ENCODE measurements around the gene ABCC1. TPM values are rescaled to one million over a fixed set of nuclear protein-coding genes. Genes with fewer than 3 reads are reported as not detected.

The ABCC1 gene
- polyA plus RNA-seq, 1 of the 3 experiments (the other 2 are of a cell fraction), result 23.7 TPM

DNA sequence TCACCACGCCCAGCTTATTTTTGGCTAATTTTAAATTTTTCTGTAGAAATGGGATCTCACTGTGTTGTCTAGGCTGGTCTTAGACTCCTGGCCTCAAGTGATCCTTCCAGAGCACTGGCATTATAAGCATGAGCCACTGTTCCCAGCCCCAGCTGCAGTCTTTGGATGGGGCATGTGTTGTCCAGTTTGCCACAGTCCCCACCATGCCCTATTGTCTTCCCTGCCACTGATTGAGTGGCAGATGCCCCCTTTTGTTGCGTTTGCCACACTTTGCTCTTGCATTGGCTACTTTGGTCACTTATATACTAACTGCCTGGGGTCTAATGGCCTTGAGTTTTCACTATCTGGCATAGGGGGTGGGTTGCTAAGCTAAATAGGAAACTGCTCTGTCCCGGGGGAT lies 60.8 kb downstream of the ABCC1 start (continued):
- TF ChIP-seq, protein P1, sequence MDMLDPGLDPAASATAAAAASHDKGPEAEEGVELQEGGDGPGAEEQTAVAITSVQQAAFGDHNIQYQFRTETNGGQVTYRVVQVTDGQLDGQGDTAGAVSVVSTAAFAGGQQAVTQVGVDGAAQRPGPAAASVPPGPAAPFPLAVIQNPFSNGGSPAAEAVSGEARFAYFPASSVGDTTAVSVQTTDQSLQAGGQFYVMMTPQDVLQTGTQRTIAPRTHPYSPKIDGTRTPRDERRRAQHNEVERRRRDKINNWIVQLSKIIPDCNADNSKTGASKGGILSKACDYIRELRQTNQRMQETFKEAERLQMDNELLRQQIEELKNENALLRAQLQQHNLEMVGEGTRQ (IDR thresholded peaks at IDR 0.05; ENCODE audit: borderline replicate concordance, low read depth, low read length), result no peak
- no peak for TF ChIP-seq JUND (IDR thresholded peaks at IDR 0.05)

DNA sequence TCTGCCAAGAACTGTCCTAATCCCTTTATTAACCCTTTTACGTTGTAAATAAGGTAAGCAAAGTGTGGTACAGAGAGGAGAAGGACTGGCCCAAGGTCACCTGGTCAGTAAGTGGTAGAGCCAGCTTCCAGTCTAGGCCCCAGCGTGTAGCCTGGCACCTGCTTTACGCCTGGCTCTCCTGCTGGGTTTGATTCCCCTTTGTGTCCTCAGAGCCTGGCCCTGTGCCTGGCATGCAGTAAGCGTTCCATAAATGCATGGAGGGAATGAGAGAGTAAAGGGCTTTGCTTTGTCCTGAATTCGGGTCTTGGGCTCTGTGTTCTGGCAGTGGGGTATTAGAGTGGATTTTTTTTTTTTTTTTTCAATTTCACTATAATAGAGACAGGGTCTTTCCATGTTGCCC lies 62.7 kb downstream of the ABCC1 start:
- no peak overlapping the region for H3K4me2 ChIP-seq
- H3K9me3 ChIP-seq, result no peaks in the 10 kb centered on the region
- peaks cover 15% of the 10 kb centered on the region for H3K79me2 ChIP-seq (ENCODE audit: insufficient read depth)
- no peaks in the 10 kb centered on the region for H4K20me1 ChIP-seq (ENCODE audit: insufficient read depth)
- H3K9ac ChIP-seq, result no peak overlapping the region
- ChIA-PET POLR2A (no interaction called here), CTCF (interaction anchor here (0.6 kb wide), 1 partner anchor 94 kb away, joined by 4 read pairs; no protein-coding TSS in a partner anchor)
- no peak overlapping the region for H2AFZ ChIP-seq (ENCODE audit: low read depth)
- no peak for TF ChIP-seq RCOR1 (IDR thresholded peaks at IDR 0.05; ENCODE audit: low read length)
- TF ChIP-seq, protein P2, sequence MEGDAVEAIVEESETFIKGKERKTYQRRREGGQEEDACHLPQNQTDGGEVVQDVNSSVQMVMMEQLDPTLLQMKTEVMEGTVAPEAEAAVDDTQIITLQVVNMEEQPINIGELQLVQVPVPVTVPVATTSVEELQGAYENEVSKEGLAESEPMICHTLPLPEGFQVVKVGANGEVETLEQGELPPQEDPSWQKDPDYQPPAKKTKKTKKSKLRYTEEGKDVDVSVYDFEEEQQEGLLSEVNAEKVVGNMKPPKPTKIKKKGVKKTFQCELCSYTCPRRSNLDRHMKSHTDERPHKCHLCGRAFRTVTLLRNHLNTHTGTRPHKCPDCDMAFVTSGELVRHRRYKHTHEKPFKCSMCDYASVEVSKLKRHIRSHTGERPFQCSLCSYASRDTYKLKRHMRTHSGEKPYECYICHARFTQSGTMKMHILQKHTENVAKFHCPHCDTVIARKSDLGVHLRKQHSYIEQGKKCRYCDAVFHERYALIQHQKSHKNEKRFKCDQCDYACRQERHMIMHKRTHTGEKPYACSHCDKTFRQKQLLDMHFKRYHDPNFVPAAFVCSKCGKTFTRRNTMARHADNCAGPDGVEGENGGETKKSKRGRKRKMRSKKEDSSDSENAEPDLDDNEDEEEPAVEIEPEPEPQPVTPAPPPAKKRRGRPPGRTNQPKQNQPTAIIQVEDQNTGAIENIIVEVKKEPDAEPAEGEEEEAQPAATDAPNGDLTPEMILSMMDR (IDR thresholded peaks at IDR 0.05), result no peak
- TF ChIP-seq RFX5 (IDR thresholded peaks at IDR 0.05; ENCODE audit: low read length), result no peak
- TF ChIP-seq FOXJ3 (CRISPR knock-in tag; IDR thresholded peaks at IDR 0.05), result no peak
- H3F3A ChIP-seq (replicated peaks; ENCODE audit: insufficient read depth), result no peaks in the 10 kb centered on the region
- WGBS (ENCODE audit: low lambda C conversion rate), result 99% methylated on average over 5 of the region's 5 CpGs
- H3K27ac ChIP-seq (ENCODE audit: low read depth in 2 of 2, low read length in 1 of 2), result no peak overlapping the region
- no peak overlapping the region for H3K4me3 ChIP-seq (ENCODE audit: low read depth in 2 of 2, low read length in 1 of 2)
- peaks cover 0 to 27% of the 10 kb centered on the region in 2 experiments for H3K36me3 ChIP-seq (replicated peaks in 1 of 2; ENCODE audit: control insufficient read depth in 1 of 2, insufficient read depth in 2 of 2, low read length in 1 of 2)
- no peaks in the 10 kb centered on the region for H3K27me3 ChIP-seq (ENCODE audit: insufficient read depth)
- no peaks in the 10 kb centered on the region for H3K4me1 ChIP-seq (ENCODE audit: control insufficient read depth in 1 of 2, insufficient read depth in 2 of 2, low read depth in 1 of 2, low read length in 1 of 2)
- DNase-seq, result no peak
- H3K9me2 ChIP-seq, result no peaks in the 10 kb centered on the region

DNA sequence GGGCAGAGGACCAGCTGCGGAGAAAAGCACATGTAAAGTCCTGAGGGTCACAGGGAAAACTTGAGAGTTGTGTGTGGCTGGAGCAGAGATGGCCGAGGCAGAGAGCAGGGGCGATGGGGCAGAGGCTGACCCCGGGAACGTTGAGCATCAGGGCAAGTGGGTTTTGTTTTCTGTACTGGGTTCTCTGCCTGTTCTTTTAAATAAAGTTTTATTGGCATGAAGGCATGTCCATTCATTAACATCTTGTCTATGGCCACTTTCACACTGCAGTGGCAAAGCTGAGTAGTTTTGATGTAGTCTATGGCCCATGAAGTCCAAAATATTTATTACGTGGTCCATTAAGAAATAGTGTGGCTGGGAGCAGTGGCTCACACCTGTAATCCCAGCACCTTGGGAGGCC lies 64.4 kb downstream of the ABCC1 start:
- Histone ChIP-seq H3K4me3 (ENCODE audit: low read depth in 2 of 2, low read length in 1 of 2) (no peak overlapping the region), H2AFZ (ENCODE audit: low read depth) (no peak overlapping the region), H3K4me1 (ENCODE audit: control insufficient read depth in 1 of 2, insufficient read depth in 2 of 2, low read depth in 1 of 2, low read length in 1 of 2) (no peaks in the 10 kb centered on the region), H3K9me2 (no peaks in the 10 kb centered on the region), H3K27me3 (ENCODE audit: insufficient read depth) (no peaks in the 10 kb centered on the region), H3K9ac (no peak overlapping the region), H3K4me2 (no peak overlapping the region), H3K36me3 (replicated peaks in 1 of 2; ENCODE audit: control insufficient read depth in 1 of 2, insufficient read depth in 2 of 2, low read length in 1 of 2) (peaks cover 0 to 35% of the 10 kb centered on the region in 2 experiments), H3K27ac (ENCODE audit: low read depth in 2 of 2, low read length in 1 of 2) (no peak overlapping the region), H3K79me2 (ENCODE audit: insufficient read depth) (peaks cover under 1% of the 10 kb centered on the region; the same call in 1 of the 2 replicates), H4K20me1 (ENCODE audit: insufficient read depth) (no peaks in the 10 kb centered on the region), H3F3A (replicated peaks; ENCODE audit: insufficient read depth) (no peaks in the 10 kb centered on the region), H3K9me3 (no peaks in the 10 kb centered on the region)
- TF ChIP-seq JUND (IDR thresholded peaks at IDR 0.05) (no peak), MXI1 (IDR thresholded peaks at IDR 0.05; ENCODE audit: low read depth, low read length) (no peak), FOSL2 (IDR thresholded peaks at IDR 0.05; ENCODE audit: borderline replicate concordance, low read depth) (no peak), SIN3A (IDR thresholded peaks at IDR 0.05; ENCODE audit: borderline replicate concordance, low read depth, low read length) (no peak), EZH2phosphoT487 (IDR thresholded peaks at IDR 0.05; ENCODE audit: borderline replicate concordance, low read depth) (no peak), CHD2 (IDR thresholded peaks at IDR 0.05; ENCODE audit: low read length, partially characterized antibody) (no peak)
- TF ChIP-seq, protein P3, sequence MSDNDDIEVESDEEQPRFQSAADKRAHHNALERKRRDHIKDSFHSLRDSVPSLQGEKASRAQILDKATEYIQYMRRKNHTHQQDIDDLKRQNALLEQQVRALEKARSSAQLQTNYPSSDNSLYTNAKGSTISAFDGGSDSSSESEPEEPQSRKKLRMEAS (IDR thresholded peaks at IDR 0.05; ENCODE audit: low read depth), result no peak
- DNase-seq, result no peak
- POLR2A ChIA-PET, result no interaction called here
- CTCF ChIA-PET, result no interaction called here
- 90% methylated on average over 6 of the region's 6 CpGs for WGBS (ENCODE audit: low lambda C conversion rate)

Data from SK-N-SH (cell line).